ENCODE results near the gene OR2A14. TPM values are rescaled to one million over a fixed set of nuclear protein-coding genes. Genes with fewer than 3 reads are reported as not detected.

OR2A14 gene
- not detected in 2 replicates for total RNA-seq

GRCh38 chr7:144122876-144123275 lies at the start of gene OR2A14:
Gene OR2A14, plus strand, starts transcription at chr7:144123176. Its CDS starts 5,937 bp downstream, at chr7:144129113.

GRCh38 chr7:144085978-144086377 lies 37.0 kb upstream of the OR2A14 start, which contains the start of gene OR2A12:
Gene OR2A12, plus strand, starts transcription at chr7:144086278. Its CDS starts 8,830 bp downstream, at chr7:144095108.

GRCh38 chr7:144109283-144109682 lies 13.7 kb upstream of the OR2A14 start, which contains the start of gene OR2A2:
Gene OR2A2, plus strand, starts transcription at chr7:144109583. Its CDS starts 0 bp downstream, at chr7:144109583.

Small RNAs within 50 kb of the gene (small RNA-seq; reads per million reads assigned to genes)
- not detected for gene OR2A41P

Other genes starting within 250 kb of the OR2A14 start
- 45.1 and 48.7 TPM in 2 replicates for gene TCAF1, start 221.0 kb upstream of the OR2A14 start, total RNA-seq
- gene OR2F2, start 187.9 kb upstream of the OR2A14 start, total RNA-seq = not detected in 2 replicates
- gene OR2F1, start 168.3 kb upstream of the OR2A14 start, total RNA-seq = not detected in 2 replicates
- gene OR6B1, start 122.9 kb upstream of the OR2A14 start, total RNA-seq = not detected in 2 replicates
- not detected in 2 replicates for gene OR2A5, start 74.2 kb upstream of the OR2A14 start, total RNA-seq
- not detected in 2 replicates for gene OR2A25, start 53.4 kb upstream of the OR2A14 start, total RNA-seq
- gene OR2A12, start 36.9 kb upstream of the OR2A14 start, total RNA-seq = not detected in 2 replicates
- not detected in 2 replicates for gene OR2A2, start 13.6 kb upstream of the OR2A14 start, total RNA-seq
- gene CTAGE4, start 60.3 kb downstream of the OR2A14 start, total RNA-seq = 0.22 and 1.1 TPM in 2 replicates
- 0.53 and 1.1 TPM in 2 replicates for gene ARHGEF35, start 72.7 kb downstream of the OR2A14 start, total RNA-seq
- 0.07 TPM in 1 of 2 replicates, not detected in the other for gene OR2A42, start 116.4 kb downstream of the OR2A14 start, total RNA-seq
- 0.27 and 0.65 TPM in 2 replicates for gene OR2A7, start 141.6 kb downstream of the OR2A14 start, total RNA-seq
- 0.65 TPM in 1 of 2 replicates, not detected in the other for gene CTAGE8, start 146.1 kb downstream of the OR2A14 start, total RNA-seq
- gene OR2A1, start 189.2 kb downstream of the OR2A14 start, total RNA-seq = 0.22 TPM in 1 of 2 replicates, not detected in the other
- gene ARHGEF5, start 232.2 kb downstream of the OR2A14 start, total RNA-seq = 1.1 and 1.3 TPM in 2 replicates

All from thoracic aorta endothelial cell (primary cell).